Right atrium auricular region (tissue), 2 donors: ENCODE measurements around the gene AUH. TPM values are rescaled to one million over a fixed set of nuclear protein-coding genes. Genes with fewer than 3 reads are reported as not detected.
"Not testable (repeated sequence)": the region's sequence is repeated elsewhere in the genome, so short reads cannot be mapped to it uniquely, and the experiment has no call there.

ENCODE experiments used
- DNase-seq: peaks from one replicate; pipeline ENCODE4 v3.0.0-alpha.2; 2019; ENCODE audit warnings: low spot score
- H3K27ac ChIP-seq, 2 donors: fragments of 200-600 bp; sonication (generic); 1 replicate in 1 of 2; 2 replicates in 1 of 2; pipeline ENCODE4 v1.5.1; 2016 to 2019
- H3K27me3 ChIP-seq, 2 donors: fragments of 200-600 bp; sonication (generic); one replicate each; pipeline versions ENCODE4 v1.5.1 to v1.6.0; 2017 to 2019
- H3K36me3 ChIP-seq: fragments of 200-600 bp; sonication (generic); one replicate; pipeline ENCODE4 v1.5.1; 2016
- H3K4me1 ChIP-seq, 2 donors: fragments of 200-600 bp; sonication (generic); one replicate each; pipeline versions ENCODE4 v1.5.1 to v1.6.0; 2017 to 2019
- H3K4me3 ChIP-seq, 2 donors: fragments of 200-600 bp; sonication (generic); 1 replicate in 1 of 2; 2 replicates in 1 of 2; pipeline ENCODE4 v1.5.1; 2017 to 2019; ENCODE audit warnings: mild to moderate bottlenecking in 1 of 2, moderate library complexity in 1 of 2
- H3K9me3 ChIP-seq, 2 donors: fragments of 200-600 bp; sonication (generic); one replicate each; pipeline ENCODE4 v1.5.1; 2019
- total RNA-seq, 2 donors: library from RNA; depleted of rRNA; stranded (reverse); fragments of >200 nt; gene quantifications; one replicate each; pipeline ENCODE4 v1.1.0, GENCODE V29; 2016
- TF ChIP-seq, protein P1 (sequence below), 2 donors: fragments of 200-600 bp; sonication (generic); IDR thresholded peaks; one replicate each; pipeline ENCODE4 v1.5.1; 2019; ENCODE audit warnings: antibody characterized with exemption in 2 of 2

The AUH gene
- total RNA-seq, 2 donors from 2014 or later = 16.3 to 50.4 TPM

- Histone ChIP-seq H3K27me3 (no peaks in the 10 kb centered on the region), H3K9me3 (no peaks in the 10 kb centered on the region), H3K4me1 (no peaks in the 10 kb centered on the region), H3K27ac (no peak overlapping the region), H3K4me3 (no peak overlapping the region), H3K36me3 (no peaks in the 10 kb centered on the region)
- TF ChIP-seq, protein P1, sequence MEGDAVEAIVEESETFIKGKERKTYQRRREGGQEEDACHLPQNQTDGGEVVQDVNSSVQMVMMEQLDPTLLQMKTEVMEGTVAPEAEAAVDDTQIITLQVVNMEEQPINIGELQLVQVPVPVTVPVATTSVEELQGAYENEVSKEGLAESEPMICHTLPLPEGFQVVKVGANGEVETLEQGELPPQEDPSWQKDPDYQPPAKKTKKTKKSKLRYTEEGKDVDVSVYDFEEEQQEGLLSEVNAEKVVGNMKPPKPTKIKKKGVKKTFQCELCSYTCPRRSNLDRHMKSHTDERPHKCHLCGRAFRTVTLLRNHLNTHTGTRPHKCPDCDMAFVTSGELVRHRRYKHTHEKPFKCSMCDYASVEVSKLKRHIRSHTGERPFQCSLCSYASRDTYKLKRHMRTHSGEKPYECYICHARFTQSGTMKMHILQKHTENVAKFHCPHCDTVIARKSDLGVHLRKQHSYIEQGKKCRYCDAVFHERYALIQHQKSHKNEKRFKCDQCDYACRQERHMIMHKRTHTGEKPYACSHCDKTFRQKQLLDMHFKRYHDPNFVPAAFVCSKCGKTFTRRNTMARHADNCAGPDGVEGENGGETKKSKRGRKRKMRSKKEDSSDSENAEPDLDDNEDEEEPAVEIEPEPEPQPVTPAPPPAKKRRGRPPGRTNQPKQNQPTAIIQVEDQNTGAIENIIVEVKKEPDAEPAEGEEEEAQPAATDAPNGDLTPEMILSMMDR (IDR thresholded peaks at IDR 0.05) = no peak
- no peak for DNase-seq
These were observed 32.1 kb upstream of the AUH start for GRCh38 chr9:91393826-91394225.

- Histone ChIP-seq H3K4me3 (no peak overlapping the region), H3K27ac (no peak overlapping the region), H3K36me3 (no peaks in the 10 kb centered on the region), H3K4me1 (no peaks in the 10 kb centered on the region), H3K27me3 (no peaks in the 10 kb centered on the region), H3K9me3 (no peaks in the 10 kb centered on the region)
- DNase-seq = no peak
- TF ChIP-seq, protein P1 (IDR thresholded peaks at IDR 0.05) = no peak
These were observed 30.7 kb upstream of the AUH start for GRCh38 chr9:91392435-91392834.

GRCh38 chr9:91391818-91392217 is 30.1 kb upstream of the AUH start:
- no peak overlapping the region for H3K27ac ChIP-seq
- no peak for DNase-seq
- H3K36me3 ChIP-seq = no peaks in the 10 kb centered on the region
- no peaks in the 10 kb centered on the region for H3K27me3 ChIP-seq
- no peak overlapping the region for H3K4me3 ChIP-seq
- no peaks in the 10 kb centered on the region for H3K4me1 ChIP-seq
- H3K9me3 ChIP-seq = no peaks in the 10 kb centered on the region
- TF ChIP-seq, protein P1 (IDR thresholded peaks at IDR 0.05) = no peak

GRCh38 chr9:91391412-91391811 is 29.7 kb upstream of the AUH start:
- Histone ChIP-seq H3K36me3 (no peaks in the 10 kb centered on the region), H3K4me3 (no peak overlapping the region), H3K27me3 (no peaks in the 10 kb centered on the region), H3K9me3 (no peaks in the 10 kb centered on the region), H3K27ac (no peak overlapping the region), H3K4me1 (no peaks in the 10 kb centered on the region)
- TF ChIP-seq, protein P1 (IDR thresholded peaks at IDR 0.05) = no peak
- DNase-seq = no peak

DNA sequence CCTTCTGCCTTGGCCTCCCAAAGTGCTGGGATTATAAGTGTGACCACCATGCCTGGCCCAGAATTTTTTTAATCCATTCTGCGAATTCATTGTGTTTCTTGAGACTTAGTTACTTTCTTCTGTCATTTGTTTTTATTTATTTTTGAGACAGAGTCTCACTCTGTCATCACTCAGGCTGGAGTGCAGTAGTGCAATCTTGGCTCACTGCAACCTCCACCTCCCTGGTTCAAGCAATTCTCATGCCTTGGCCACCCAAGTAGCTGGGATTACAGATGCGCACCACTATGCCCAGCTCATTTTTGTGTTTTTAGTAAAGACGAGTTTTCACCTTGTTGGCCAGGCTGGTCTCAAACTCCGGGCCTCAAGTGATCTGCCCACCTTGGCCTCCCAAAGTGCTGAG is 28.0 kb upstream of the AUH start:
- H3K4me3 ChIP-seq, H3K36me3 ChIP-seq, H3K27ac ChIP-seq, H3K9me3 ChIP-seq, DNase-seq, H3K4me1 ChIP-seq, H3K27me3 ChIP-seq: not testable (repeated sequence)

DNA sequence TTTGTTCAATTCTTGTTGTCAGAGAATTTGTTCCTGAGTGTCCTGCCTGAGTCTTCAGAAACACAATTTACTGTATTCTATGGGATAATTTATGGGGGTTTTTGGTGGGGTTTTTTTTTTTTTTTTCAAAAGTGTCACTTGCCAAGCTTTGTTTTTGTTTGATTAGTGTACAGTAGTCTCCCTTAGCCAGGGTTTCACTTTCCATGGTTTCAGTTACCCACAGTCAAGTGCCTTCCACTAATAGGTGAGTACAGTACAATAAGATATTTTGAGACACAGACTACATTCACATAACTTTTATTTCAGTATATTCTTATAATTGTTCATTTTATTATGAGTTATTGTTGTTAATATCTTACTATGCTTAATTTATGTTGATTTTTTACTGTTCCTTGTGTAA is 25.0 kb upstream of the AUH start:
- Histone ChIP-seq H3K27ac (no peak overlapping the region), H3K4me3 (no peak overlapping the region), H3K4me1 (no peaks in the 10 kb centered on the region), H3K9me3 (no peaks in the 10 kb centered on the region), H3K27me3 (no peaks in the 10 kb centered on the region), H3K36me3 (no peaks in the 10 kb centered on the region)
- TF ChIP-seq, protein P1 (IDR thresholded peaks at IDR 0.05) = no peak
- DNase-seq = no peak
